Ramos (cell line): ENCODE data around the gene ACAP3.

ENCODE experiments used
- in situ Hi-C: fragments of 300-500 bp; cut with MboI; formaldehyde crosslinking; loops from one replicate; pipeline ENCODE4 v1.14.3; 2022; ENCODE audit warnings: low sequenced_read_pairs; ENCODE audit not compliant: unreplicated experiment

The ACAP3 gene

DNA sequence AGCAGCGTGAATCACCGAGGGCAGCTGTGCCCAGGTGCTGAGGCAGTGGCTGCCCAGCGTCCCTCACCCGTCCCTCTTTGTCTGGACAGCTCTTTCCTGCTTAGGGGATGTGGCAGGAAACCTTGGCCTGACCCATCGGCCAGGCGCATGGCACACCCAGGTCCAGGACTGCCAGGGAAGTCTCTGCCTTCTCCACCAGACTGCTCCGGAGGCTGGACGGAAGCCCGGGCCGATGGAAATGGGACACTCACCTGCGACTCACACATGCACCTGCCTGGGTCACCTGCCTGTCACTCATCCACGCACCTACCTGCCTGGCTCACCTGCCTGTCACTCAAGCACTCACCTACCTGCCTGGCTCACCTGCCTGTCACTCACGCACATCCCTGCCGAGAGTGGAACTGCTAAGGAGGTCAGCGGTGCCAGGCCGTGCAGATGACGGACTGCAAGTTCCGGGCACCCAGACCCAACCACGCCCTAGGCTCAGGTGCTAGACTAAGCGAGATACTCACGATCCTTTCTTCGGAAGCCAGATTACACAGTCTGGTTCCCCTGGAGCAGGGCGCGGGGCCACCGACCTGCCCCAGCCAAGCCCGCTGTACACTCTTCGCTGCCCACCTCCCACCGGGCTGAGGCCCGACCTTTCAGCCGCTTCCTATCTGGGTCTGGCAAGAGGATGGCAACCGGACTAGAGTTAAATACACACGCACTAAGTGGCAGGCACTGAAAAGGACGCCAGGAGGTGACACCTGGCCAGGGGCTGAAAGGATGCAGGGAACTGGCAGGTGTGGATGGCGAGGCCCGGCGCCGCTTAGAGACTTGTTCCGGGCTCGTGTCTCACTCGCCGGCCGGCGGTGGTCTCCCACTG, 35.2 kb downstream of the ACAP3 start:
- in situ Hi-C loops = no loop called here

DNA sequence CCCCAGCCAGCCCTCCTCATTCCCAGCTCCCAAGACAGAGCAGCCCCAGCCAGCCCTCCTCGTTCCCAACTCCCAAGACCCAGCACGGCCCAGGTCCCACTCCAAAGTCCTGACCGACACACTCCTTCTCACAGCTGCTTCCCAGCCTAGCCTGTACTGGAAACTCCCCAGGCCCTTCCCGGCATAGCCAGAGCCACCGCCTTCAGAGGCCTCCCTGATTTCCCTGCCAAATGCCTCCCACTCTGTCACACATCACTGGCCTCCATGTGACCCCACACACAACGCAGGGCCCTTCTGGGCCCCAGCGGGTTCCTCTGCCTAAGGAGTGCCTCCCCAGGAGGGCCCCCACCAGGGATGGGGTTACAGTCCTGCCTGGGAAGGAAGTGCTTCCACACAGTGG, 36.9 kb downstream of the ACAP3 start:
- in situ Hi-C loops = no loop called here

DNA sequence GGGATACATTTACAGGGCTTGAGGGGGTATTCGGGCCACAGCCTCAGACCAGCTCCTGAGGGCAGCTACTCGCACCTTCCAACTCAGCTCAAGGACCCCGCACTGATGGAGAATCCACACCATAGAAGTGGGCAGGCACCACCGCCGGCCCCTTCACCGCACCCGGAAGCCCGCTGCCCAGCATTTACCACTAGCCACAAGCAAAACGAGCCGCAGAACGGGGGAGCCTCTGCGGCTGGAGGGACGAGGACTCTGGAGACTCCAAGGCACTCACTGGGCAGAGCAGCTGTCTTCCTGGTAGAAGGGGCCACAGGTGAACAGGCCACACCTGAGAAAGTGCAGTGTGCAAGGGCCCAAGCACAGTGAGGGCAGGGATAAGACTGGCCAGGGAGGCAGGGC, 39.4 kb downstream of the ACAP3 start:
- in situ Hi-C loops = no loop called here

DNA sequence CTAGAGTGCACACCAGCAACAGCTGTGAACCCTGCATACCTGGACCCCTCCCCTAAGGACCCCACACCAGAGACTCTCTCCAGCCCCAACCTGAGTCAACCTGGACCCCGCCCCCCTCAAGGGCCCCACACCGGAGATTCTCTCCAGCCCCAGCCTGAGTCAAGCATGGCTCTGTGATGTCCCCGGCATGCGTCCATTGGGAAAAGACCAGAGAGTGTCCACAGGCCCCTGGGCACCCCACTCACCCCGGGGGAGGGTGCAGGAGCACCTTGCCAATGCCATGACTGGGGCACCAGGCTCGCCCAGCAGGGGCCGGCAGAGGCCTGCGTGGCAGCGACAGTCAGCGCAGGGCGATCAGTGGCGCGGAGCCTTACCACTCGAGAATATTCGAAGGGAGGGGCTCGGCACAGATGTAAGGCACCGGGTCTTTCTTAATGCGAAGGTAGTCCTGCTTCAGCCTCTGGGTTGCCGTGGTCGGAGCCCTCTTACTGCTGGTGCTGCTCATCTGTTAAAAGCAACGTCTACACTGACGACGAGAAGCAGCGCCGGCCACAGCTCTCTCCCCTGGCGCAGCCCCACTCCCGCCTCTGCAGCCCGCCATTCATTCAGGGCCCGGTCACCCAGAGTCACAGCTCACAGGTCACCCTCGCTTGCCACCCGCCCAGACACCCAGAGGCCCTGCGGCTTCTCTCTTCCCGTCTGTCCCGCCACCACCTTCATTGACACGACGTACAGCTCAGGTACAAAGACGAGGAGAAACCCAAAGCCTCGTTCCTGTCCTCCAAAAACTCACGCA, 40.0 kb downstream of the ACAP3 start:
- in situ Hi-C loops = no loop called here

DNA sequence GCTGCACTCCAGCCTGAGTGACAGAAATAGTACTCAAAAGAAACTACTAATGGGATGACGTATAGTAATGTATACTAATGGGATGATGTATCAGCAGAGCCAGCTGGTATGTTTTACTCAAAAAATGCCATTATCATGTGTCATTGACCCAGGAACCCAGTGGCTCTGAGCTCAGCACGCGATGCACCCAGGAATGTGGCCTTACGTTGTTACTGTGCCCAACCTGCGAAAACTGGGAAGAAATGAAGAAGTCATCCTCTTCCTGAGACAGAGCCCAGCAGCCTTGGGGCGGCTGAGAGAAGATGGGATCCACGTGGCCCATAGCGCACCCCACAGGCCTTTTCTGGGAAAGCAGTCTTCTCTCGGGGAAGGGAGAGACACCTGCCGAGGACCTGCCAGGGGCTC, 42.9 kb downstream of the ACAP3 start:
- in situ Hi-C loops = no loop called here

DNA sequence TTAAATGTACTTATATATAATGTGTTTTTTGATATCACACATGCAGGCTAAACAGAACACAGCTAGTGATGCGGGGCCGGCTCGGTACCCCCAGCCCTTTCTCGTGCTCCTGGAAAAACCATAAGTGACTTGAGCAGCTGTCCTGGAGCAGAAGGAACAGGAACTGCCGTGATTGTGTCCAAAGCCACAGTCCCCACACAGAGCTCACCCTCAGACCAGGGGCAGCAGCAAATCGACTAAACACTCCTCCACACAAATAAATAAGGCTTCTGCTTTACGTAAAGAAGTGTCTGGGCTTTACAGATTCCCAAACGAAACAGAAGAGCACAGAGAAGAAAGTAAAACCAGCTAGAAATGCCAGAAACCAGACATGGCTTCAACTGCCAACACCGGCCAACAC, 43.7 kb downstream of the ACAP3 start:
- in situ Hi-C loops = no loop called here

DNA sequence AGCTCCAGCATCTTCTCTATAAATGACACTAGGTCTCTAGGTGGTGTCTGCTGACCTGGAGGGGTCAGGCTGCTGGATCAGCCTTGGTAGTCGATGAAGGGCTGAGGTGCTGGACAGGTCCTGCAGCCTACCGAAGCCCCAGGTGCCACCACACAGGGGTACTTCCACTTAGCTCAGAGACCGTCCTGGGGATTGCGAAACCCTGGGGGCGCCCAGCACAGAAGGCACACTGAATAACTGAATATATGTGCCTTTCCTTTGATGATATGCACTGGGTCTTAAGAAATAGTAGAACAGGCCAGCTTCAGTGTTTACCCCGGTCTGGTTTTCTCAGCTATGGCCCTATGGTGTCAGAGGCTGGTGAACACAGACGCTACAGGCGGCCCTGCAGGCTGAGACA, 45.0 kb downstream of the ACAP3 start:
- in situ Hi-C loops = no loop called here

DNA sequence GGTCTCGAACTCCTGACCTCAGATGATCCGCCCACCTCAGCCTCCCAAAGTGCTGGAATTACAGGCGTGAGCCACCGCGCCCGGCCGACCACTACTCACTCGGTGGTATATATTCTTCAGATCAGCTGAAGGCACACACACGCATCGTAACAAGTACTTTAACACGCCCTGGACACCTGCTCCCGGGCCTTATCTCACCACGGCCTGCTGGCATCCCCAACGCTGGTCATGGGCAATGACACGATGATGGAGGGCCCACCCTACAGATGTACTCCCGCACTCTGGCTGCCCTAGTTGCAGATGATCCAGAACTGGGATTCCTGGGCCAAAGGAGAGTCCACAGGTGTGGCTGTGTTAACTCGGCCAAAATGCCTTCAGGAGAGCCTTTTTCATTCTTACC, 45.7 kb downstream of the ACAP3 start:
- in situ Hi-C loops = no loop called here

DNA sequence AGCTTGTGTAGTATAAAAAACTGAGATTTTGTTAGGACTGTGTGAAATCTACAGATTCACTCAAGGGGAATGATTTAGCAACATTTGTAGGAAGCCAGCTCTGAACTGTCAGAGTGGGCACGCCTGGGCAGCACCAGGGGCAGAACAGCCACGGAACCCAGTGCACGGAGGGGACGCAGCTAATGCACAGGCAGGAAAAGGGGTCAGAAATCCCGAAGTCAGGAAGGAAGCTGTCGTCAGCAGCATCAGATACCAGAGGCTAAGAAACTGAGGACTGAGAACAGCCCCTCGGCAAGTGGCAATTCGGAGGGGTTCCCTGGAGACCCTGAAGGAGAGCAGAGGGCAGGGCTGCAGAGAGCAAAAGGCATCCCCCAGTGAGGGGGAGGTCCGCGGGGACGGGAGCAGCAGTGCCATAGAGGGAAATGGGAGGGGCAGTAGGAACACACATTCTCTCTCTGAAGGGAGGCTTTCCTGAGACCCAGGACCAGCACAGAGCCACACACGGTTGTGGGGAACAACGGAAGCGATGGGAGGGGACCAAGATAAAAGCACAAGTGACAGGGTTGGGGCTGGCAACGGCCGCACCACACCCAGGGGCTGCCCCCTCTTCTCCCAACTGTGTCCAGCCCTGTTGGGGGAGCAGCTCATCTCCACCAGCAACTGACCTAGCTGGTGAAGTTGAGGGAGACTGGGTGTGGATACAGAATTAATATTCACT, 46.7 kb downstream of the ACAP3 start:
- in situ Hi-C loops = no loop called here

DNA sequence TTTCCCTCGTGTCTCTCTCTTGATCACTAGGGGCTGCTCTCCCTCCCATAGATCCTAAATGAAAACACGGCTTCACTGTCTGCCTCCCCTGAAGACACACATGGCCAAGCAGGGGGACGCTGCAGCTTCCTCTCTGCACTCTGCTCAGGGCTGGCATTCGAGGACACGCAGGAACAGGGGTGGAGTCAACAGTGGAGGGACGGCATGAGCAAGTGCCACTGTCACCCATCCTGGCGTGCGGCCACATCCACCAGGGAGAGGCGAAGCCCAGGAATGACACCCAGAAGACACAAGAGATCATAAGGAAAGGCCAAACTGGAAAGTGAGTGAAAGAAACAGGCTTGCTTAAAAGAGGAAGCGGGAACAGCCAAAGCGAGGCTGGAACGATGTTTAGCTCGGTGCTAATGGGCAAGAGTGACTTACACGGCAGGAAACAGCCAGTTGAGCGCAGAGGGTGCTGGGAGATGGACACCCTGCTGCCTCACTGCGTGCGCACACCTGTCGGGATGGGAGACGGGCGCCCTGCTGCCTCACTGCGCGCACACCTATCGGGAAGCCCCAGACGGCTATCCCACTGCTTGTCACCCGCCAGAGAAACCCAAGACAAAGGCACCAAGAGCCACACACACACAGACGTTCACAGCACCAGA, 47.7 kb downstream of the ACAP3 start:
- in situ Hi-C loops = no loop called here

DNA sequence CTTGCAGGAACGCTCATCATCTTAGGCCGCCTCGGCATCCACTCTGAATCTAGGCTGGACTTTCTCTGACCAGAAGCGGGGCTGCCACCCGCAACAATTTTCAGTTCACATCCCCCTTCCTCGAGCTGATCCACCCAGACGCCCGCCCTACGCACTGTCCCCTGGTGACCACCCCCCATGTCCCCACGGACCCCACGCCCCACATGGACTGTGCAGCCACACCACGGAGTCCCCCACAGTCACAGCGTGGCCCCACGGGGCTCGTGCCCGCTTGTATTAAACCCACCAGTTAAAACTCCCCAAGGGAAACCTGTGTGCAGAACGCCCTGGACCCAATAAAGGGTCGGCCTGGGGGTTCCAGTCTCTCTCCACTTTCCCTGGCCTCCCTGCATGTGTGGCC, 48.2 kb downstream of the ACAP3 start:
- in situ Hi-C loops = no loop called here

DNA sequence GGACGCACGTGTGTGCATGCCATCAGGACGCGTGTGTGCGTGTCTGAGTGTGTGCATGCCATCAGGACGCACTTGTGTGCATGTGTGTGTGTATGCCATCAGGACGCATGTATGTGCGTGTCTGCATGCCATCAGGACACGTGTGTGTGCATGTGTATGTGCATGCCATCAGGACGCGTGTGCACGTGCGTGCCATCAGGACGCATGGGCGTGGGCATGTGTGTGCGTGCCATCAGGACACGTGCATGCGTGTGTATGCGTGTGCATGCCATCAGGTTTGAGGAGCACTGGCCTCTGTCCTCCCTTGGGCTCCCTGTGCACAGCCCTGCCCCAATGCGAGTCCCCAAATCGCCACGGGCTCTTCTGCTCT, 48.6 kb downstream of the ACAP3 start:
- in situ Hi-C loops = no loop called here

DNA sequence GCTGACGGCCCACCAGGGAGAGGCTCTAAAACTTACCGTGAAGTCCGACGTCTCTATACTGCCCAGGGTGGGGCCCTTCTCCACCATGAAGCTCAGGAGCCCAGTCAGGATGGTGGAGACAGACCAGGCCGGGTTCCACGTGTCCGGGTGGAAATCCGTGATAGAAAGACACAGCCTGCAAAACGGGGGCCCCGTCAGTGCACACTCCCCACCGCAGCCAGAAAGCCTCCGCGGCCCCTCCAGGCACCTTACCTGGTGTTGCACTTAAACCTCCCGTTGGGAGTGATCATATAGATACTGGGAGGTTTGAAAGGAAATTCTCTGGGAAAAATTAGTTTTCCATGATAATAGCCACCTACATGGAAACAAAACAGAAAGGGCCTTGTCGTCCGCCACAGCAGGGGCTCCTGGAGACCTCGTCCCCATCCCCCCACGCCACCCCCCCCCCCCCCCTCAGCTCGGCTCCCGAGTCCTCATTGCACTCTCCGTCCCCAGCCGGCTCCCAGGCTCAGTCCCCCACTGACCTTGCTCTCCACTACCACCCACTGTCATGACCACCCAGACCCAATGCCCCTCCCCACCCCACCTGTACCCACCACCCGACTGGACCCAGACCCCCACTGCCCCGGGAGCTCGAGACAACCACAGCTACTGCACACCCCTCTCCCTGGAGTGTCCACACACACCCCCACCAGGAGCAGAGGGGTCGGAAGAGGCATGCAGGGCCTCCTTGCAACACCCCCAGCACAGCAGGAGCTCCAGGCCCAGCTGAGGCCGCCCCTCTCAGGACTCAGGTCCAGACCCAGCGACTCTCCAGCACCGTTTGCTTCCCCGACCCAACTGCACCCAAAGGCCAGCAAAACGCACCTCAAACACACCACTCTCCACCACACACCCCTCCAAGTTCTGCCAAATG, 50.5 kb downstream of the ACAP3 start:
- in situ Hi-C loops = no loop called here

DNA sequence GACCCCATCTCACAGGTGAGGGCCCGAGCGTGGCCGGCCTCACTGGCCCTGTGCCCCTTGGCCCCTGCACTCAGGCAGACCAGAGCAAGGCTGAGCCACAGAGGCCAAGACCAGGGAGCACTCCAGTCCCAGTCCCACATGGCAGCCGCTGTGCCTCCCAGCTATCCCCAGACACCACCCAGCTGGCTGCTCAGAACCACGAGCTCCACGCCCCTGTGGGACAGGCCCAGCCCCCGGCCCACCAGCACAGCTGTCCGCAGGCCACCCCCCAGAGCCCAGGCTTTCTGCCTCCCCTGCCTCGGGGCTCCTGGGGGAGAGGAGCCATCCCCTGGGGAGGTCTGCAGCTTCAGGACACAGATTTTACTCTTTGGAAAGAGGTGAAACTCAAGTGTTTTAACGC, 52.1 kb downstream of the ACAP3 start:
- in situ Hi-C loops = no loop called here

DNA sequence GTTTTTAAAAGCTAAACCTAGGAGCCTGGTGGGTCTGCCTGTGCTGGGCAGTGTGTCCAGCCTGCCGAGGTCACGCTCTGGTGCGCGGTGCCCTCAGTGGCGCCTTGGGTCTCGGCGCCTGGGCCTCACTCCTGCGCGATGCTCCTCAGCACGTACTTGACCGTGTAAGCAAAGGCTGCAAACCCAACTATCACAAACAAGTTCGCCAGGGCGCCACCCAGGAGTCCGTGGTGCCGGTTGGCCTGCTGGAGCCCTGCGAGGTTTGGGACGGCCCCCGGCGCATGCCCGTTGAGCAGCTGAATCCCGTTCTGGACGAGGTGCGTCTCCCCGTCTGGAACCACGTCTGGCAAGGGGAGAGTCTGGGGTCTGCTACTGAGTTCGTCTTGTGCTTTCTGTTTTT, 52.7 kb downstream of the ACAP3 start:
- in situ Hi-C loops = no loop called here

DNA sequence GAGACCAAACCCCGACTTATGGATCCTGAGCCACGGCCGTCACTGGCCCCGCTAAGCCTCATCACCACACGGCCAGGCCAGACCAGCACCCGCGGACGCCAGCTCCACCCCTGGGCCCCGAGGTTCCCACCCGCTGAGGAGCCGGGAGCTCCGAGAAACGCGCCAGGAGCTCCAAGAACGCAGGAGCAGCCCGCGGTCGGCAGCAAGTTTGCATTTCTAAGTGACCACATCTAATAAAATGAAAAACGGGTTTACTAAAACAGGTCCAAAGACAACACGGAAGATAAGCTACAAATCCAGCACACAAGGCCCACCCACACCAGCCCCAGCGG, 53.1 kb downstream of the ACAP3 start:
- in situ Hi-C loops = no loop called here

DNA sequence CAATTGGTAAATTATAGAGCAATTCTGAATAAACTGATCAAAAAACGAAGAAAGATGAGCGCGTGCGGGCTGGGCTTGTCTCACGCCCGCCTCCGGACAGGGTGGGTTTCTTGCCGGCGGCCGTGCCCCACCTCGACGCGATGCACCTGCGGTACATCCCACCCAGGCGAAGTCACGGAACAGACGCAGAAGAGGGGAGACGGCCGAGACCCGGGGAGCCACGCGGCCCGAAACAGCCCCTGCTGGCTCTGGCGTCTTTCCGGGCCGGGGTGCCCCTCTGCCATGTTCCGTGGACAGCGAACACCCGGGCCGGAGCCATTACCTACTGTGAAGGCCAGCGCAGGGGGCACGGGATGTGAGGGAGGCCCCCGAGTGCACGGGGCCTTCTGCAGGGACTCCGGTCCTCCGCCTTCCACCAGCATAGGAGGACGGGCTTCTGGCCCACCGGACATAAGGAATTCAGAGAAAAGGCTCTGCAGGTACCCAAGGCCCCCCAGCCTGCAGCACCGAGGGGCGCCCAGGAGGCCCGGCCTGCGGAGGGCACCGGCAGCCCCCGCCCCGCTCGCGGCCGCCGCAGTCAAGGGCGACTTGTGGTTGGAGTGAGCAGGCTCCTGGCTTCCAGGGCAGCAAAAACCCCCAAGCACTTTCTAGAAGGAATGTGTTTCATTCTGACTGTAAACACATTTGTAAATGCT, 53.6 kb downstream of the ACAP3 start:
- in situ Hi-C loops = no loop called here

DNA sequence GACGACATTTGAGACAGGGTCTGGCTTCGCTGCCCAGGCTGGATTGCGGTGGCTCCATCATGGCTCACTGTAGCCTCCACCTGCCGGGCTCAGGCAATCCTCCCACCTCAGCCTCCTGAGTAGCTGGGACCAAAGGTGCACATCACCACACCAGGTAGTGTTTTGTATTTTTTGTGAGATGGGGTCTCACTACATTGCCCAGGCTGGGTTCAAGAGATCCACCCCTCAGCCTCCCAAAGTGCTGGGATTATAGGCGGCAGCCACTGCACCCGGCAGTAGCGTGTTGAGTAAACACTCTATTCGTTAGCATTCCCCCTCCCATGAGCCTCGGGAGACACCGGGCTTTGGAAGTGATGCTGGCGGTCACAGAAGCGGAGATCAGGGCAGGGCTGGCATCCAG, 54.4 kb downstream of the ACAP3 start:
- in situ Hi-C loops = no loop called here

DNA sequence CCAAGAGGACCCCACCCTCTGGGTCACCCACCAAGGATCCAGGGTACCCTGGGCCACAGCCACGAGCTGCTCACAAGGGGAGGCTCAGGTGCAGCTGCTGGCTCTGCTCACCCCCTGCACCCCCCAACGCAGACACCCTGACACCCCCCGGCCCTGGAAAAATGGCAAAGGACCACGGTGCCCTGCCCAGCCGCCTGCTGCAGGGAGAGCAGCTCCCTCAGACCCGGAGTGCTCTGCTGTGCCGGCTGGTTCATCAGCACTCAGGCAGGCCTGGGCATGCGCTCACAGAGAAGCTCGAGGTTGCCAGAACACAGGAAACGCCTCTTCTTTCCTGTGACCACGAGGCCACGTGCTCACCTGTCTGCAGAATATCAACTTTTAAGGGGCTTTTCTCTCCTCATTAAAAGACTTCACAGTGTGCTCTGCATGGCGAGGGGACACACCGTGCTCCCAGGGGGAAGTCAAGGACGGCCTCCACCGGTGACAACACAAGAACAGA, 56.9 kb downstream of the ACAP3 start:
- in situ Hi-C loops = no loop called here
